ENCODE measurements around the gene RIPOR3.

The RIPOR3 gene

GRCh38 chr20:50565383-50565782 is 126.0 kb downstream of the RIPOR3 start:
- no peak for DNase-seq (ENCODE audit: low read depth)
- no peak overlapping the region for H3K4me3 ChIP-seq (ENCODE audit: low read depth, low read length)
- no peak for TF ChIP-seq CTCF (IDR thresholded peaks at IDR 0.05; ENCODE audit: control insufficient read depth, extremely low read depth, insufficient read depth)

- no peak for DNase-seq (ENCODE audit: low read depth)
- no peak overlapping the region for H3K4me3 ChIP-seq (ENCODE audit: low read depth, low read length)
- TF ChIP-seq CTCF (IDR thresholded peaks at IDR 0.05; ENCODE audit: control insufficient read depth, extremely low read depth, insufficient read depth) = no peak
These were observed 128.0 kb downstream of the RIPOR3 start for GRCh38 chr20:50563133-50563944.

GRCh38 chr20:50562262-50562701 is 129.1 kb downstream of the RIPOR3 start:
- no peak overlapping the region for H3K4me3 ChIP-seq (ENCODE audit: low read depth, low read length)
- no peak for TF ChIP-seq CTCF (IDR thresholded peaks at IDR 0.05; ENCODE audit: control insufficient read depth, extremely low read depth, insufficient read depth)
- DNase-seq (ENCODE audit: low read depth) = no peak

- no peak for TF ChIP-seq CTCF (IDR thresholded peaks at IDR 0.05; ENCODE audit: control insufficient read depth, extremely low read depth, insufficient read depth)
- no peak for DNase-seq (ENCODE audit: low read depth)
- no peak overlapping the region for H3K4me3 ChIP-seq (ENCODE audit: low read depth, low read length)
These were observed 129.8 kb downstream of the RIPOR3 start for GRCh38 chr20:50561379-50562078.

- no peak for DNase-seq (ENCODE audit: low read depth)
- TF ChIP-seq CTCF (IDR thresholded peaks at IDR 0.05; ENCODE audit: control insufficient read depth, extremely low read depth, insufficient read depth) = no peak
- no peak overlapping the region for H3K4me3 ChIP-seq (ENCODE audit: low read depth, low read length)
These were observed 130.5 kb downstream of the RIPOR3 start for GRCh38 chr20:50560867-50561266.

- TF ChIP-seq CTCF (IDR thresholded peaks at IDR 0.05; ENCODE audit: control insufficient read depth, extremely low read depth, insufficient read depth) = no peak
- DNase-seq (ENCODE audit: low read depth) = no peak
- no peak overlapping the region for H3K4me3 ChIP-seq (ENCODE audit: low read depth, low read length)
These were observed 131.3 kb downstream of the RIPOR3 start for GRCh38 chr20:50559856-50560638.
